ENCODE measurements around the gene NT5C1A.

The NT5C1A gene

GRCh38 chr1:39633422-39633821 is 38.5 kb downstream of the NT5C1A start:
- no peak for DNase-seq

- no peak for DNase-seq
Observed at GRCh38 chr1:39632682-39633417, 39.1 kb downstream of the NT5C1A start.

- no peak for DNase-seq
Observed at GRCh38 chr1:39632323-39632681, 39.6 kb downstream of the NT5C1A start.

GRCh38 chr1:39631361-39632322 is 40.3 kb downstream of the NT5C1A start:
- DNase-seq = no peak

- DNase-seq = no peak
Observed at GRCh38 chr1:39628807-39629350, 43.0 kb downstream of the NT5C1A start.

GRCh38 chr1:39626646-39627045 is 45.3 kb downstream of the NT5C1A start:
- no peak for DNase-seq

GRCh38 chr1:39625462-39626273 is 46.2 kb downstream of the NT5C1A start:
- no peak for DNase-seq

- DNase-seq = no peak
Observed at GRCh38 chr1:39625009-39625408, 46.9 kb downstream of the NT5C1A start.

GRCh38 chr1:39623053-39623452 is 48.9 kb downstream of the NT5C1A start:
- DNase-seq = no peak

- DNase-seq = no peak
Observed at GRCh38 chr1:39622427-39622826, 49.5 kb downstream of the NT5C1A start.

GRCh38 chr1:39620659-39621165 is 51.2 kb downstream of the NT5C1A start:
- no peak for DNase-seq

GRCh38 chr1:39617488-39618049 is 54.3 kb downstream of the NT5C1A start:
- DNase-seq = no peak

GRCh38 chr1:39615086-39615673 is 56.7 kb downstream of the NT5C1A start:
- no peak for DNase-seq

- no peak for DNase-seq
Observed at GRCh38 chr1:39614488-39614887, 57.4 kb downstream of the NT5C1A start.

GRCh38 chr1:39613250-39613649 is 58.7 kb downstream of the NT5C1A start:
- DNase-seq = no peak

- DNase-seq = peak; percentile 98
Observed at GRCh38 chr1:39609618-39610331, 62.1 kb downstream of the NT5C1A start.

Measured in NCI-H1694 (cell line).